HepG2 (cell line): ENCODE measurements around the gene HSPA1B. TPM values are rescaled to one million over a fixed set of nuclear protein-coding genes. Genes with fewer than 3 reads are reported as not detected.
A peak's percentile ranks its signal among the peaks of the same experiment; 100 is the strongest.

Experiments
- ATF1 ChIP-seq: IDR thresholded peaks from 2 replicates; pipeline ENCODE4 v1.6.1; 2016; ENCODE audit warnings: mild to moderate bottlenecking, control low read depth
- ELF3 ChIP-seq: IDR thresholded peaks from 2 replicates; pipeline ENCODE4 v1.6.1; 2016; ENCODE audit warnings: missing genetic modification reagents, missing compliant biosample characterization
- FOSL1 ChIP-seq: sonication (generic); formaldehyde crosslinking; IDR thresholded peaks from 2 replicates; pipeline ENCODE4 v1.9.0; 2021; ENCODE audit warnings: missing genetic modification reagents, borderline replicate concordance
- NBN ChIP-seq: fragments of 450-650 bp; conservative IDR thresholded peaks from 2 replicates; pipeline ENCODE4 v1.6.1; 2017
- NFIC ChIP-seq: IDR thresholded peaks from 2 replicates; pipeline ENCODE4 v1.6.1; 2012; ENCODE audit warnings: mild to moderate bottlenecking, low read length, inconsistent platforms
- PCBP2 ChIP-seq: fragments of 200-400 bp; formaldehyde crosslinking; optimal IDR thresholded peaks from 2 replicates; pipeline ENCODE3; 2018; ENCODE audit warnings: low read length, low read depth; ENCODE audit not compliant: poor library complexity, severe bottlenecking
- PLRG1 ChIP-seq: fragments of 450-650 bp; conservative IDR thresholded peaks from 2 replicates; pipeline ENCODE4 v1.6.1; 2016
- RFXANK ChIP-seq: IDR thresholded peaks from 2 replicates; pipeline ENCODE4 v1.6.1; 2016
- SALL1 ChIP-seq: sonication (generic); formaldehyde crosslinking; IDR thresholded peaks from 2 replicates; pipeline ENCODE4 v1.8.0; 2022; ENCODE audit warnings: mild to moderate bottlenecking, missing genetic modification reagents
- ZNF160 ChIP-seq: sonication (generic); formaldehyde crosslinking; IDR thresholded peaks from 2 replicates; pipeline ENCODE4 v1.8.0; 2022; ENCODE audit warnings: mild to moderate bottlenecking, inconsistent platforms, missing genetic modification reagents
- ZNF883 ChIP-seq: sonication (generic); formaldehyde crosslinking; IDR thresholded peaks from 2 replicates; pipeline ENCODE4 v1.5.1; 2020; ENCODE audit warnings: mild to moderate bottlenecking, missing genetic modification reagents; ENCODE audit errors: not compliant biosample characterization
- ZSCAN12 ChIP-seq: sonication (generic); formaldehyde crosslinking; IDR thresholded peaks from 2 replicates; pipeline ENCODE4 v1.9.0; 2021; ENCODE audit warnings: mild to moderate bottlenecking, missing genetic modification reagents
- polyA plus RNA-seq, 8 experiments: library from polyadenylated mRNA; depleted of rRNA in 3 of 8; stranded (reverse) in 7 of 8; unstranded in 1 of 8; fragments of >200 nt; fragmentation: Illumina TruSeq in 4 of 8; extraction: Trizol in 4 of 8; gene quantifications; 2 replicates each; pipeline versions ENCODE4 v1.2.1 to v1.2.3, GENCODE V29; 2011 to 2016; ENCODE audit warnings: low read depth in 4 of 8, missing spikeins in 1 of 8, mixed read lengths in 1 of 8; ENCODE audit not compliant: insufficient read depth in 1 of 8
- total RNA-seq, 5 experiments: library from RNA; depleted of rRNA; stranded (reverse); fragments of >200 nt; fragmentation: Illumina TruSeq; extraction: Trizol; gene quantifications; 2 replicates each; pipeline ENCODE4 v1.2.3, GENCODE V29; 2016; ENCODE audit warnings: low read depth in 1 of 5
- TF ChIP-seq, protein P1 (sequence below): sonication (generic); formaldehyde crosslinking; IDR thresholded peaks from 2 replicates; pipeline ENCODE4 v1.8.1; 2022; ENCODE audit warnings: mild to moderate bottlenecking, missing genetic modification reagents
- TF ChIP-seq, protein P2 (sequence below): conservative IDR thresholded peaks from 2 replicates; pipeline ENCODE4 v1.6.1; 2018; ENCODE audit warnings: missing genetic modification reagents
- TF ChIP-seq, protein P3 (sequence below): sonication (generic); formaldehyde crosslinking; IDR thresholded peaks from 2 replicates; pipeline ENCODE4 v1.9.0; 2021; ENCODE audit warnings: missing genetic modification reagents, borderline replicate concordance
- TF ChIP-seq, protein P4 (sequence below): sonication (generic); formaldehyde crosslinking; IDR thresholded peaks from 2 replicates; pipeline ENCODE4 v1.4.0; 2020; ENCODE audit warnings: missing genetic modification reagents, borderline replicate concordance
- TF ChIP-seq, protein P5 (sequence below): sonication (generic); formaldehyde crosslinking; conservative IDR thresholded peaks from 2 replicates; pipeline ENCODE4 v1.8.0; 2022; ENCODE audit warnings: mild to moderate bottlenecking, moderate library complexity, missing genetic modification reagents
- TF ChIP-seq, protein P6 (sequence below): sonication (generic); formaldehyde crosslinking; conservative IDR thresholded peaks from 2 replicates; pipeline ENCODE4 v1.4.0; 2020; ENCODE audit warnings: missing genetic modification reagents

Gene HSPA1B
- total and polyA plus RNA-seq, 2 of the 13 experiments (the other 11 are each of a cell fraction or from before 2014, with no cell fraction given) = 26.0 to 186 TPM

DNA sequence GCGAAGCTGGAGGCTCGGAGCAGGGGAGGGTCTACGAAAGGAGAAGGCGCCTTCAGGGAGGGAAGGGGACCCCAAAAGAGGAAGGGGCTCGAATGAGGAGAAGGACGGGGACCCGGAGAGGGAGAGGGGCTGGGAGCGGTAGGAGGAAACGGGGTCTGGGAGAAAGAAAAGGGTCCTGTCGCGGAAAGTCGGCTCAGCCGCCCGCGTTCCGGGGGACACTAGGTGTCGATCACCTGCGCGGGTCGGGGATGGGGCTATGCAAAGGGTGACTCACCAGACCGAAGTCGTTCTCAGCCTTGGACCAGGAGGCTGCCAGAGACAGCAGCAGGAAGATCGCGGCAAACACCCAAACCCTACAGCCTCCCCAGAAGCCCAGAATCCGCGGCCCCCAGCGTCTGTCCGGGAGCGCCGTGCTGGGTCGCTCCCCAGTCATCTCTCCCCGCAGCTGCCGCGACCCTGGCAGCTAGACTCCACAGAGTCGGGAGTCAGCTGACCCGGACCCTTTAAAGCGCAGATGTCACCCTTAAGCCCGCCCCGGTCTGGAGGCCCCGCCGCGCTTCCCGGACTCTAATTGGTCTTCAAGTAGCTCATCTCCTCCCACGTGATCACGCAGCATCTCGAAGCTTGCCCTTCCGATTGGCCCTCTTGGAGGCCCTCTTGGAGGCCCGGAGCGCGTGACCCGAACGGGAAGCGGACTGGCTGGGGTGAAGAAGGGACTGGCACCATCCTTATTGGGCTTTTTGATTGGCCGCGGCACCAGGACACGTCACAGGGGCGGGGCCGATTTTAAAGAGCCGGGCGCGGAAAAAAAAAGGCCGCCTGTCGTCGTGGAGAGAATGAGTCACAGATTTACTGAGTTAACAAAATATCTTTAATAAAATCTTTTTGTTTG, 35.1 kb downstream of the HSPA1B start, which contains the start of gene NEU1 (continued):
- TF ChIP-seq, protein P1, sequence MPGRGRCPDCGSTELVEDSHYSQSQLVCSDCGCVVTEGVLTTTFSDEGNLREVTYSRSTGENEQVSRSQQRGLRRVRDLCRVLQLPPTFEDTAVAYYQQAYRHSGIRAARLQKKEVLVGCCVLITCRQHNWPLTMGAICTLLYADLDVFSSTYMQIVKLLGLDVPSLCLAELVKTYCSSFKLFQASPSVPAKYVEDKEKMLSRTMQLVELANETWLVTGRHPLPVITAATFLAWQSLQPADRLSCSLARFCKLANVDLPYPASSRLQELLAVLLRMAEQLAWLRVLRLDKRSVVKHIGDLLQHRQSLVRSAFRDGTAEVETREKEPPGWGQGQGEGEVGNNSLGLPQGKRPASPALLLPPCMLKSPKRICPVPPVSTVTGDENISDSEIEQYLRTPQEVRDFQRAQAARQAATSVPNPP (CRISPR knock-in tag) = peak; percentile 88; the same call in 1 of the 2 replicates
- TF ChIP-seq ELF3 (peak; percentile 54; the same call in 1 of the 2 replicates), NBN (no peak), PLRG1 (no peak), PCBP2 (peak; percentile 21), NFIC (peak; percentile 37; the same call in 1 of the 2 replicates), SALL1 (CRISPR knock-in tag) (peak; percentile 90), ZSCAN12 (CRISPR knock-in tag) (peak; percentile 19; the same call in 1 of the 2 replicates), FOSL1 (CRISPR knock-in tag) (no peak), ATF1 (CRISPR knock-in tag) (peak; percentile 96), ZNF883 (CRISPR knock-in tag) (peak; percentile 76), RFXANK (CRISPR knock-in tag) (peak; percentile 87; the same call in 1 of the 2 replicates), ZNF160 (CRISPR knock-in tag) (0 out of 2 replicates have a peak, but pooled peaks have one; percentile 62)
- TF ChIP-seq, protein P2, sequence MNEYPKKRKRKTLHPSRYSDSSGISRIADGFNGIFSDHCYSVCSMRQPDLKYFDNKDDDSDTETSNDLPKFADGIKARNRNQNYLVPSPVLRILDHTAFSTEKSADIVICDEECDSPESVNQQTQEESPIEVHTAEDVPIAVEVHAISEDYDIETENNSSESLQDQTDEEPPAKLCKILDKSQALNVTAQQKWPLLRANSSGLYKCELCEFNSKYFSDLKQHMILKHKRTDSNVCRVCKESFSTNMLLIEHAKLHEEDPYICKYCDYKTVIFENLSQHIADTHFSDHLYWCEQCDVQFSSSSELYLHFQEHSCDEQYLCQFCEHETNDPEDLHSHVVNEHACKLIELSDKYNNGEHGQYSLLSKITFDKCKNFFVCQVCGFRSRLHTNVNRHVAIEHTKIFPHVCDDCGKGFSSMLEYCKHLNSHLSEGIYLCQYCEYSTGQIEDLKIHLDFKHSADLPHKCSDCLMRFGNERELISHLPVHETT (CRISPR knock-in tag) = peak; percentile 72; the same call in 1 of the 2 replicates
- TF ChIP-seq, protein P3, sequence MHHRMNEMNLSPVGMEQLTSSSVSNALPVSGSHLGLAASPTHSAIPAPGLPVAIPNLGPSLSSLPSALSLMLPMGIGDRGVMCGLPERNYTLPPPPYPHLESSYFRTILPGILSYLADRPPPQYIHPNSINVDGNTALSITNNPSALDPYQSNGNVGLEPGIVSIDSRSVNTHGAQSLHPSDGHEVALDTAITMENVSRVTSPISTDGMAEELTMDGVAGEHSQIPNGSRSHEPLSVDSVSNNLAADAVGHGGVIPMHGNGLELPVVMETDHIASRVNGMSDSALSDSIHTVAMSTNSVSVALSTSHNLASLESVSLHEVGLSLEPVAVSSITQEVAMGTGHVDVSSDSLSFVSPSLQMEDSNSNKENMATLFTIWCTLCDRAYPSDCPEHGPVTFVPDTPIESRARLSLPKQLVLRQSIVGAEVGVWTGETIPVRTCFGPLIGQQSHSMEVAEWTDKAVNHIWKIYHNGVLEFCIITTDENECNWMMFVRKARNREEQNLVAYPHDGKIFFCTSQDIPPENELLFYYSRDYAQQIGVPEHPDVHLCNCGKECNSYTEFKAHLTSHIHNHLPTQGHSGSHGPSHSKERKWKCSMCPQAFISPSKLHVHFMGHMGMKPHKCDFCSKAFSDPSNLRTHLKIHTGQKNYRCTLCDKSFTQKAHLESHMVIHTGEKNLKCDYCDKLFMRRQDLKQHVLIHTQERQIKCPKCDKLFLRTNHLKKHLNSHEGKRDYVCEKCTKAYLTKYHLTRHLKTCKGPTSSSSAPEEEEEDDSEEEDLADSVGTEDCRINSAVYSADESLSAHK (CRISPR knock-in tag) = no peak
- TF ChIP-seq, protein P4, sequence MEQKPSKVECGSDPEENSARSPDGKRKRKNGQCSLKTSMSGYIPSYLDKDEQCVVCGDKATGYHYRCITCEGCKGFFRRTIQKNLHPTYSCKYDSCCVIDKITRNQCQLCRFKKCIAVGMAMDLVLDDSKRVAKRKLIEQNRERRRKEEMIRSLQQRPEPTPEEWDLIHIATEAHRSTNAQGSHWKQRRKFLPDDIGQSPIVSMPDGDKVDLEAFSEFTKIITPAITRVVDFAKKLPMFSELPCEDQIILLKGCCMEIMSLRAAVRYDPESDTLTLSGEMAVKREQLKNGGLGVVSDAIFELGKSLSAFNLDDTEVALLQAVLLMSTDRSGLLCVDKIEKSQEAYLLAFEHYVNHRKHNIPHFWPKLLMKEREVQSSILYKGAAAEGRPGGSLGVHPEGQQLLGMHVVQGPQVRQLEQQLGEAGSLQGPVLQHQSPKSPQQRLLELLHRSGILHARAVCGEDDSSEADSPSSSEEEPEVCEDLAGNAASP (CRISPR knock-in tag) = peak; percentile 46
- TF ChIP-seq, protein P5, sequence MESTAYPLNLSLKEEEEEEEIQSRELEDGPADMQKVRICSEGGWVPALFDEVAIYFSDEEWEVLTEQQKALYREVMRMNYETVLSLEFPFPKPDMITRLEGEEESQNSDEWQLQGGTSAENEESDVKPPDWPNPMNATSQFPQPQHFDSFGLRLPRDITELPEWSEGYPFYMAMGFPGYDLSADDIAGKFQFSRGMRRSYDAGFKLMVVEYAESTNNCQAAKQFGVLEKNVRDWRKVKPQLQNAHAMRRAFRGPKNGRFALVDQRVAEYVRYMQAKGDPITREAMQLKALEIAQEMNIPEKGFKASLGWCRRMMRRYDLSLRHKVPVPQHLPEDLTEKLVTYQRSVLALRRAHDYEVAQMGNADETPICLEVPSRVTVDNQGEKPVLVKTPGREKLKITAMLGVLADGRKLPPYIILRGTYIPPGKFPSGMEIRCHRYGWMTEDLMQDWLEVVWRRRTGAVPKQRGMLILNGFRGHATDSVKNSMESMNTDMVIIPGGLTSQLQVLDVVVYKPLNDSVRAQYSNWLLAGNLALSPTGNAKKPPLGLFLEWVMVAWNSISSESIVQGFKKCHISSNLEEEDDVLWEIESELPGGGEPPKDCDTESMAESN (CRISPR knock-in tag) = peak; percentile 89
- TF ChIP-seq, protein P6, sequence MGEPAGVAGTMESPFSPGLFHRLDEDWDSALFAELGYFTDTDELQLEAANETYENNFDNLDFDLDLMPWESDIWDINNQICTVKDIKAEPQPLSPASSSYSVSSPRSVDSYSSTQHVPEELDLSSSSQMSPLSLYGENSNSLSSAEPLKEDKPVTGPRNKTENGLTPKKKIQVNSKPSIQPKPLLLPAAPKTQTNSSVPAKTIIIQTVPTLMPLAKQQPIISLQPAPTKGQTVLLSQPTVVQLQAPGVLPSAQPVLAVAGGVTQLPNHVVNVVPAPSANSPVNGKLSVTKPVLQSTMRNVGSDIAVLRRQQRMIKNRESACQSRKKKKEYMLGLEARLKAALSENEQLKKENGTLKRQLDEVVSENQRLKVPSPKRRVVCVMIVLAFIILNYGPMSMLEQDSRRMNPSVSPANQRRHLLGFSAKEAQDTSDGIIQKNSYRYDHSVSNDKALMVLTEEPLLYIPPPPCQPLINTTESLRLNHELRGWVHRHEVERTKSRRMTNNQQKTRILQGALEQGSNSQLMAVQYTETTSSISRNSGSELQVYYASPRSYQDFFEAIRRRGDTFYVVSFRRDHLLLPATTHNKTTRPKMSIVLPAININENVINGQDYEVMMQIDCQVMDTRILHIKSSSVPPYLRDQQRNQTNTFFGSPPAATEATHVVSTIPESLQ (CRISPR knock-in tag) = 0 out of 2 replicates have a peak, but pooled peaks have one; percentile 51
